Measurements from ENCODE around the gene FES.

DNA sequence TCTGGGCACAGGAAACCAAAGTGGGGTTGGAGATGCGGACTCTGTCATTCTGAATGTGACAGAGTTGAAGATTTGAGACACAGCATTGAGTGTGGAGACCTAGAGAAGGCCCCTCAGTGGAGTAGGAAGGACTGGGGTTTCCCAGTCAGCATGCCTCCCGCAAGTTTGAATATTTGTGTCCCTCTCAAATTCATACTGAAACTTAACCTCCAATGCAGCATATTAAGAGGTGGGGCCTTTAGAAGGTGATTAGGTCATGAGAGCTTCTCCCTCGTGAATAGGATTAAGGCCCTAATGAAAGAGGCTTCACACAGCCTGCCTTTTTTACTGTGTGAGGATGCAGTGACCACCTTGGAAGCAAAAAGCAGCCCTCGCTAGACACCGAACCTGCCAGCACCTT is 40.1 kb downstream of the FES start:
- TF ChIP-seq POLR2A (IDR thresholded peaks at IDR 0.05) = no peak
- TF ChIP-seq, protein P1, sequence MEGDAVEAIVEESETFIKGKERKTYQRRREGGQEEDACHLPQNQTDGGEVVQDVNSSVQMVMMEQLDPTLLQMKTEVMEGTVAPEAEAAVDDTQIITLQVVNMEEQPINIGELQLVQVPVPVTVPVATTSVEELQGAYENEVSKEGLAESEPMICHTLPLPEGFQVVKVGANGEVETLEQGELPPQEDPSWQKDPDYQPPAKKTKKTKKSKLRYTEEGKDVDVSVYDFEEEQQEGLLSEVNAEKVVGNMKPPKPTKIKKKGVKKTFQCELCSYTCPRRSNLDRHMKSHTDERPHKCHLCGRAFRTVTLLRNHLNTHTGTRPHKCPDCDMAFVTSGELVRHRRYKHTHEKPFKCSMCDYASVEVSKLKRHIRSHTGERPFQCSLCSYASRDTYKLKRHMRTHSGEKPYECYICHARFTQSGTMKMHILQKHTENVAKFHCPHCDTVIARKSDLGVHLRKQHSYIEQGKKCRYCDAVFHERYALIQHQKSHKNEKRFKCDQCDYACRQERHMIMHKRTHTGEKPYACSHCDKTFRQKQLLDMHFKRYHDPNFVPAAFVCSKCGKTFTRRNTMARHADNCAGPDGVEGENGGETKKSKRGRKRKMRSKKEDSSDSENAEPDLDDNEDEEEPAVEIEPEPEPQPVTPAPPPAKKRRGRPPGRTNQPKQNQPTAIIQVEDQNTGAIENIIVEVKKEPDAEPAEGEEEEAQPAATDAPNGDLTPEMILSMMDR (IDR thresholded peaks at IDR 0.05) = no peak
